H1 (cell line): ENCODE measurements around the gene NMRAL1. TPM values are rescaled to one million over a fixed set of nuclear protein-coding genes. Genes with fewer than 3 reads are reported as not detected.

Experiments used
- CTCF ChIA-PET: fragments of 300-600 bp; sonication (Branson Sonifier 250); formaldehyde crosslinking; loops from one replicate; lab custom pipeline; 2021; ENCODE audit not compliant: partially characterized antibody; lab: Charles Lee
- POLR2A ChIA-PET: fragments of 300-600 bp; sonication (Branson Sonifier 250); formaldehyde crosslinking; loops from one replicate; lab custom pipeline; 2021; ENCODE audit warnings: inconsistent platforms; ENCODE audit not compliant: partially characterized antibody; lab: Charles Lee
- DNase-seq, 2 experiments: peaks; one replicate each; pipeline versions ENCODE4 v3.0.0 to v3.0.0-alpha.2; 2010 to 2022; ENCODE audit warnings: low spot score in 2 of 2, low read depth in 1 of 2, mixed read lengths in 1 of 2
- FAIRE-seq: peaks from 2 replicates; lab custom pipeline; 2011; peaks lifted over from hg19 to GRCh38; lab: Jason Lieb, UNC
- H2AFZ ChIP-seq: 2 replicates; pipeline ENCODE4 v1.8.1; 2012; ENCODE audit warnings: low read length, inconsistent platforms
- H2AK5ac ChIP-seq: 2 replicates; pipeline ENCODE4 v1.6.1; 2013; ENCODE audit warnings: low read depth, low read length
- H2BK120ac ChIP-seq: replicated peaks from 2 replicates; pipeline ENCODE3; 2013; ENCODE audit warnings: low read depth, low read length, inconsistent platforms
- H2BK12ac ChIP-seq: 2 replicates; pipeline ENCODE4 v1.6.1; 2013; ENCODE audit warnings: low read depth, low read length
- H2BK15ac ChIP-seq: 2 replicates; pipeline ENCODE4 v1.6.1; 2013; ENCODE audit warnings: low read length
- H2BK20ac ChIP-seq: 2 replicates; pipeline ENCODE4 v1.6.1; 2013; ENCODE audit warnings: low read length
- H2BK5ac ChIP-seq: 2 replicates; pipeline ENCODE4 v1.6.1; 2013; ENCODE audit warnings: low read depth, low read length
- H3K14ac ChIP-seq: 2 replicates; pipeline ENCODE4 v1.6.1; 2013; ENCODE audit warnings: inconsistent platforms; ENCODE audit not compliant: insufficient read length
- H3K18ac ChIP-seq: 2 replicates; pipeline ENCODE4 v1.6.1; 2013; ENCODE audit warnings: low read length; ENCODE audit errors: extremely low read depth
- H3K23ac ChIP-seq: 2 replicates; pipeline ENCODE4 v1.6.1; 2013; ENCODE audit warnings: inconsistent platforms; ENCODE audit not compliant: insufficient read length
- H3K23me2 ChIP-seq: 2 replicates; pipeline ENCODE4 v1.6.1; 2013; ENCODE audit warnings: low read depth, low read length
- H3K27ac ChIP-seq: 2 replicates; pipeline ENCODE4 v1.6.1; 2011; ENCODE audit warnings: low read depth, low read length, inconsistent platforms
- H3K27me3 ChIP-seq, 4 experiments: replicated peaks in 1 of 4; 1 replicate in 1 of 4; 2 replicates in 3 of 4; pipeline versions ENCODE4 v1.6.1 to v1.8.1; 2011 to 2013; ENCODE audit warnings: low read length in 3 of 4, mild to moderate bottlenecking in 3 of 4, inconsistent platforms in 2 of 4, mixed read lengths in 2 of 4, moderate library complexity in 1 of 4; ENCODE audit not compliant: control insufficient read depth in 3 of 4, insufficient read depth in 3 of 4; ENCODE audit errors: extremely low read depth in 1 of 4
- H3K36me3 ChIP-seq, 4 experiments: 2 replicates each; pipeline versions ENCODE4 v1.6.1 to v1.8.1; 2011 to 2013; ENCODE audit warnings: mild to moderate bottlenecking in 4 of 4, low read length in 3 of 4, moderate library complexity in 2 of 4, control low read depth in 1 of 4, inconsistent platforms in 1 of 4; ENCODE audit not compliant: insufficient read depth in 4 of 4, control insufficient read depth in 2 of 4
- H3K4ac ChIP-seq: replicated peaks from 2 replicates; pipeline ENCODE3; 2013; ENCODE audit warnings: low read length, low read depth, mixed read lengths, inconsistent platforms; ENCODE audit not compliant: insufficient read length
- H3K4me1 ChIP-seq, 4 experiments: replicated peaks in 1 of 4; 1 replicate in 1 of 4; 2 replicates in 3 of 4; pipeline versions ENCODE4 v1.6.1 to v1.8.1; 2011 to 2013; ENCODE audit warnings: low read length in 3 of 4, inconsistent platforms in 2 of 4, mixed read lengths in 1 of 4; ENCODE audit not compliant: insufficient read depth in 4 of 4, control insufficient read depth in 3 of 4
- H3K4me2 ChIP-seq, 2 experiments: 2 replicates each; pipeline versions ENCODE4 v1.6.1 to v1.8.1; 2011 to 2013; ENCODE audit warnings: low read depth in 2 of 2, low read length in 2 of 2, control low read depth in 1 of 2, inconsistent platforms in 1 of 2, mild to moderate bottlenecking in 1 of 2; ENCODE audit not compliant: insufficient read depth in 1 of 2
- H3K4me3 ChIP-seq, 4 experiments: fragments of 200-600, 300-600 bp in 1 of 4; sonication (generic), shearing (Covaris generic), sonication (Bioruptor Twin) in 1 of 4; 2 replicates each; pipeline versions ENCODE4 v1.5.1 to v1.8.1; 2011 to 2016; ENCODE audit warnings: low read length in 4 of 4, low read depth in 3 of 4, control low read depth in 2 of 4, inconsistent platforms in 2 of 4, mild to moderate bottlenecking in 2 of 4, mixed read lengths in 1 of 4, moderate library complexity in 1 of 4; ENCODE audit not compliant: insufficient read depth in 2 of 4; ENCODE audit errors: extremely low read depth in 1 of 4
- H3K56ac ChIP-seq: replicated peaks from 2 replicates; pipeline ENCODE3; 2013; ENCODE audit warnings: low read depth, mild to moderate bottlenecking, mixed read lengths, low read length, inconsistent platforms; ENCODE audit not compliant: insufficient read length
- H3K79me1 ChIP-seq: 2 replicates; pipeline ENCODE4 v1.6.1; 2013; ENCODE audit warnings: low read depth, low read length, control low read depth
- H3K79me2 ChIP-seq, 2 experiments: 2 replicates each; pipeline versions ENCODE4 v1.6.1 to v1.8.1; 2012 to 2013; ENCODE audit warnings: low read length in 2 of 2, mild to moderate bottlenecking in 2 of 2, inconsistent platforms in 1 of 2; ENCODE audit not compliant: insufficient read depth in 2 of 2, control insufficient read depth in 1 of 2
- H3K9ac ChIP-seq, 4 experiments: replicated peaks in 1 of 4; 1 replicate in 1 of 4; 2 replicates in 3 of 4; pipeline versions ENCODE4 v1.6.1 to v1.8.1; 2011 to 2013; ENCODE audit warnings: low read depth in 3 of 4, low read length in 3 of 4, control low read depth in 2 of 4, mild to moderate bottlenecking in 2 of 4, moderate library complexity in 2 of 4, inconsistent platforms in 1 of 4; ENCODE audit errors: extremely low read depth in 1 of 4
- H3K9me3 ChIP-seq, 2 experiments: 2 replicates each; pipeline versions ENCODE4 v1.6.1 to v1.8.1; 2012 to 2013; ENCODE audit warnings: mild to moderate bottlenecking in 2 of 2, moderate library complexity in 2 of 2, control low read depth in 1 of 2, inconsistent platforms in 1 of 2, low read depth in 1 of 2, low read length in 1 of 2, mixed read lengths in 1 of 2; ENCODE audit not compliant: insufficient read depth in 2 of 2
- H4K20me1 ChIP-seq, 2 experiments: replicated peaks in 1 of 2; 2 replicates each; pipeline versions ENCODE3 to v1.8.1; 2011 to 2013; ENCODE audit warnings: inconsistent platforms in 2 of 2, low read length in 2 of 2, mild to moderate bottlenecking in 1 of 2; ENCODE audit not compliant: insufficient read depth in 2 of 2, control insufficient read depth in 1 of 2
- H4K5ac ChIP-seq: 2 replicates; pipeline ENCODE4 v1.6.1; 2013; ENCODE audit warnings: low read length, low read depth, mixed read lengths, inconsistent platforms; ENCODE audit not compliant: insufficient read length
- H4K8ac ChIP-seq: 2 replicates; pipeline ENCODE4 v1.8.0; 2013; ENCODE audit warnings: mild to moderate bottlenecking, moderate library complexity, low read length, inconsistent platforms; ENCODE audit not compliant: insufficient read depth; ENCODE audit errors: extremely low read depth
- H4K91ac ChIP-seq: replicated peaks from 2 replicates; pipeline ENCODE3; 2013; ENCODE audit warnings: low read length, mixed read lengths, inconsistent platforms; ENCODE audit not compliant: insufficient read length
- CBX5 ChIP-seq: fragments of 300-800, 300-1000 bp; sonication (generic); IDR thresholded peaks from 2 replicates; pipeline ENCODE4 v1.7.1; 2016; ENCODE audit warnings: antibody characterized with exemption, low read length, low read depth
- CTBP2 ChIP-seq: IDR thresholded peaks from 2 replicates; pipeline ENCODE4 v1.7.0; 2011; ENCODE audit warnings: borderline replicate concordance, mild to moderate bottlenecking, moderate library complexity, mixed read lengths, low read length; ENCODE audit not compliant: insufficient read depth, insufficient read length
- JUND ChIP-seq: IDR thresholded peaks from 2 replicates; pipeline ENCODE4 v1.6.1; 2011; ENCODE audit warnings: mild to moderate bottlenecking, improper control_type of control experiment, low read length
- KDM4A ChIP-seq: IDR thresholded peaks from one replicate; pipeline ENCODE4 v1.7.1; 2012; ENCODE audit warnings: low read depth, mild to moderate bottlenecking, moderate library complexity, low read length, inconsistent platforms; ENCODE audit not compliant: severe bottlenecking
- RFX5 ChIP-seq: IDR thresholded peaks from 2 replicates; pipeline ENCODE4 v1.6.1; 2011; ENCODE audit warnings: low read depth, low read length, improper control_type of control experiment, borderline replicate concordance
- SP2 ChIP-seq: IDR thresholded peaks from 2 replicates; pipeline ENCODE4 v1.6.1; 2012; ENCODE audit warnings: mild to moderate bottlenecking, low read length, inconsistent platforms
- TBP ChIP-seq: IDR thresholded peaks from 2 replicates; pipeline ENCODE4 v1.6.1; 2011; ENCODE audit warnings: low read depth, low read length, improper control_type of control experiment
- TEAD4 ChIP-seq: IDR thresholded peaks from 2 replicates; pipeline ENCODE4 v1.6.1; 2012; ENCODE audit warnings: low read depth, low read length, inconsistent platforms, mixed read lengths
- WGBS, 2 experiments: shearing (Covaris generic) in 1 of 2; methylation state at CpG; one replicate each; pipeline versions ENCODE4 v1.1.6 to v1.1.7; 2013 to 2015; ENCODE audit warnings: low lambda C conversion rate in 2 of 2, mixed read lengths in 2 of 2, inconsistent platforms in 1 of 2, low coverage in 1 of 2, missing lambda C conversion rate in 1 of 2; ENCODE audit not compliant: insufficient replicate concordance in 2 of 2, insufficient coverage in 1 of 2, insufficient read length in 1 of 2; ENCODE audit errors: extremely low coverage in 1 of 2, missing lambda C conversion rate in 1 of 2; 5-methylcytosine and 5-hydroxymethylcytosine counted together
- polyA plus RNA-seq, 7 experiments: library from polyadenylated mRNA; depleted of rRNA in 3 of 7; stranded (reverse) in 5 of 7; unstranded in 2 of 7; fragments of >200 nt in 5 of 7; fragments of 200-250 nt in 2 of 7; gene quantifications; 1 replicate in 5 of 7; 2 replicates in 1 of 7; 4 replicates in 1 of 7; pipeline versions ENCODE4 v1.2.1 to v1.2.3, GENCODE V29; 2011 to 2013; ENCODE audit warnings: missing spikeins in 2 of 7, mixed read lengths in 2 of 7
- total RNA-seq: library from RNA; stranded (reverse); fragmentation: NEBNext Ultra II Directional; extraction: Animal tissue kit (Norgen Biotek cat#: 25700); gene quantifications from 2 replicates; pipeline ENCODE4 v1.2.1, GENCODE V29; 2021
- TF ChIP-seq, protein P1 (sequence below), 3 experiments: IDR thresholded peaks; 1 replicate in 2 of 3; 2 replicates in 1 of 3; pipeline versions ENCODE4 v1.5.1 to v1.6.1; 2011; ENCODE audit warnings: low read length in 3 of 3, mild to moderate bottlenecking in 3 of 3, inconsistent platforms in 2 of 3, low read depth in 1 of 3, moderate library complexity in 1 of 3; ENCODE audit not compliant: insufficient read depth in 1 of 3; ENCODE audit errors: control extremely low read depth in 1 of 3

The NMRAL1 gene
- total and polyA plus RNA-seq, 2 of the 8 experiments (the other 6 are each of a cell fraction or from before 2014, with no cell fraction given), result 66.8 to 143 TPM

GRCh38 chr16:4520913-4521312 is 46.5 kb upstream of the NMRAL1 start:
- H2AK5ac ChIP-seq, result no peak overlapping the region
- DNase-seq (no peak), FAIRE-seq (no peak)
- TF ChIP-seq RFX5 (no peak), CTBP2 (no peak), CBX5 (no peak), JUND (no peak), TEAD4 (no peak), TBP (no peak), KDM4A (no peak), SP2 (no peak)
- TF ChIP-seq, protein P1, sequence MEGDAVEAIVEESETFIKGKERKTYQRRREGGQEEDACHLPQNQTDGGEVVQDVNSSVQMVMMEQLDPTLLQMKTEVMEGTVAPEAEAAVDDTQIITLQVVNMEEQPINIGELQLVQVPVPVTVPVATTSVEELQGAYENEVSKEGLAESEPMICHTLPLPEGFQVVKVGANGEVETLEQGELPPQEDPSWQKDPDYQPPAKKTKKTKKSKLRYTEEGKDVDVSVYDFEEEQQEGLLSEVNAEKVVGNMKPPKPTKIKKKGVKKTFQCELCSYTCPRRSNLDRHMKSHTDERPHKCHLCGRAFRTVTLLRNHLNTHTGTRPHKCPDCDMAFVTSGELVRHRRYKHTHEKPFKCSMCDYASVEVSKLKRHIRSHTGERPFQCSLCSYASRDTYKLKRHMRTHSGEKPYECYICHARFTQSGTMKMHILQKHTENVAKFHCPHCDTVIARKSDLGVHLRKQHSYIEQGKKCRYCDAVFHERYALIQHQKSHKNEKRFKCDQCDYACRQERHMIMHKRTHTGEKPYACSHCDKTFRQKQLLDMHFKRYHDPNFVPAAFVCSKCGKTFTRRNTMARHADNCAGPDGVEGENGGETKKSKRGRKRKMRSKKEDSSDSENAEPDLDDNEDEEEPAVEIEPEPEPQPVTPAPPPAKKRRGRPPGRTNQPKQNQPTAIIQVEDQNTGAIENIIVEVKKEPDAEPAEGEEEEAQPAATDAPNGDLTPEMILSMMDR (IDR thresholded peaks at IDR 0.05; ENCODE audit: control extremely low read depth in 1 of 3, insufficient read depth in 1 of 3, low read depth in 1 of 3, low read length in 3 of 3), result no peak
- no peak overlapping the region for H3K14ac ChIP-seq
- no peak overlapping the region for H2BK15ac ChIP-seq
- peaks cover 0 to 19% (median 16%) of the 10 kb centered on the region in 4 experiments; a peak in 6 of 7 replicates for H3K4me1 ChIP-seq
- H3K36me3 ChIP-seq, result no peaks in the 10 kb centered on the region
- ChIA-PET CTCF (interaction anchor here (0.9 to 35.4 kb wide), 7 partner anchors 12 to 143 kb away, joined by 3 to 968 read pairs (median 5); partner anchors contain the start of genes C16orf96 and CDIP1), POLR2A (interaction anchor here (0.9 kb wide), 1 partner anchor 15 kb away, joined by 4 read pairs; no protein-coding TSS in a partner anchor)
- H3K23me2 ChIP-seq, result no peaks in the 10 kb centered on the region
- 0 out of 2 replicates have a peak overlapping the region, but pooled peaks have one; percentile 6 for H2BK5ac ChIP-seq
- peaks cover 3 to 6% of the 10 kb centered on the region in 2 experiments; a peak in 1 of 4 replicates for H3K79me2 ChIP-seq
- H2AFZ ChIP-seq, result no peak overlapping the region
- no peak overlapping the region for H3K56ac ChIP-seq
- no peaks in the 10 kb centered on the region for H3K27me3 ChIP-seq
- no peak overlapping the region for H3K23ac ChIP-seq
- H4K91ac ChIP-seq, result no peak overlapping the region
- no peak overlapping the region for H3K4ac ChIP-seq
- no peaks in the 10 kb centered on the region for H3K9me3 ChIP-seq
- no peak overlapping the region for H3K27ac ChIP-seq
- no peak overlapping the region for H3K4me2 ChIP-seq
- H4K5ac ChIP-seq, result no peak overlapping the region
- H3K79me1 ChIP-seq, result peaks cover 5% of the 10 kb centered on the region
- no peak overlapping the region for H2BK120ac ChIP-seq
- no peak overlapping the region for H3K18ac ChIP-seq
- H3K4me3 ChIP-seq, result no peak overlapping the region
- WGBS, 2 experiments, result 89% methylated on average over 7 of the region's 7 CpGs; no CpG with 5 or more reads in 1 of the 2 experiments
- H4K20me1 ChIP-seq, result peaks cover 4 to 13% of the 10 kb centered on the region in 2 experiments
- no peak overlapping the region for H4K8ac ChIP-seq
- H3K9ac ChIP-seq, result no peak overlapping the region
- H2BK12ac ChIP-seq, result no peak overlapping the region; the same call in 1 of the 2 replicates
- H2BK20ac ChIP-seq, result no peak overlapping the region
